ENCODE data around the gene PAX4. TPM values are rescaled to one million over a fixed set of nuclear protein-coding genes. Genes with fewer than 3 reads are reported as not detected.

Gene PAX4
- polyA plus RNA-seq, 1 of the 3 experiments (the other 2 are of a cell fraction) = not detected

GRCh38 chr7:127585044-127585953, 32.6 kb downstream of the PAX4 start, which contains the start of gene GCC1 (continued):
- TF ChIP-seq, protein P1, sequence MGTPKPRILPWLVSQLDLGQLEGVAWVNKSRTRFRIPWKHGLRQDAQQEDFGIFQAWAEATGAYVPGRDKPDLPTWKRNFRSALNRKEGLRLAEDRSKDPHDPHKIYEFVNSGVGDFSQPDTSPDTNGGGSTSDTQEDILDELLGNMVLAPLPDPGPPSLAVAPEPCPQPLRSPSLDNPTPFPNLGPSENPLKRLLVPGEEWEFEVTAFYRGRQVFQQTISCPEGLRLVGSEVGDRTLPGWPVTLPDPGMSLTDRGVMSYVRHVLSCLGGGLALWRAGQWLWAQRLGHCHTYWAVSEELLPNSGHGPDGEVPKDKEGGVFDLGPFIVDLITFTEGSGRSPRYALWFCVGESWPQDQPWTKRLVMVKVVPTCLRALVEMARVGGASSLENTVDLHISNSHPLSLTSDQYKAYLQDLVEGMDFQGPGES (IDR thresholded peaks at IDR 0.05; ENCODE audit: low read depth, low read length) = no peak
- TF ChIP-seq EZH2phosphoT487 (IDR thresholded peaks at IDR 0.05; ENCODE audit: borderline replicate concordance, low read depth) (no peak), RAD21 (IDR thresholded peaks at IDR 0.05; ENCODE audit: low read length) (no peak), RXRA (IDR thresholded peaks at IDR 0.05; ENCODE audit: borderline replicate concordance, low read depth) (no peak), TAF1 (IDR thresholded peaks at IDR 0.05; ENCODE audit: borderline replicate concordance, low read depth, low read length) (peak; percentile 86), ELF1 (IDR thresholded peaks at IDR 0.05) (peak; percentile 96), MXI1 (IDR thresholded peaks at IDR 0.05; ENCODE audit: low read depth, low read length) (peak; percentile 89), RFX5 (IDR thresholded peaks at IDR 0.05; ENCODE audit: low read length) (peak; percentile 76; the same call in 1 of the 2 replicates), FOSL2 (IDR thresholded peaks at IDR 0.05; ENCODE audit: borderline replicate concordance, low read depth) (no peak)
- TF ChIP-seq, protein P2, sequence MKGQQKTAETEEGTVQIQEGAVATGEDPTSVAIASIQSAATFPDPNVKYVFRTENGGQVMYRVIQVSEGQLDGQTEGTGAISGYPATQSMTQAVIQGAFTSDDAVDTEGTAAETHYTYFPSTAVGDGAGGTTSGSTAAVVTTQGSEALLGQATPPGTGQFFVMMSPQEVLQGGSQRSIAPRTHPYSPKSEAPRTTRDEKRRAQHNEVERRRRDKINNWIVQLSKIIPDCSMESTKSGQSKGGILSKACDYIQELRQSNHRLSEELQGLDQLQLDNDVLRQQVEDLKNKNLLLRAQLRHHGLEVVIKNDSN (IDR thresholded peaks at IDR 0.05; ENCODE audit: borderline replicate concordance, low read depth) = no peak
- TF ChIP-seq, protein P3, sequence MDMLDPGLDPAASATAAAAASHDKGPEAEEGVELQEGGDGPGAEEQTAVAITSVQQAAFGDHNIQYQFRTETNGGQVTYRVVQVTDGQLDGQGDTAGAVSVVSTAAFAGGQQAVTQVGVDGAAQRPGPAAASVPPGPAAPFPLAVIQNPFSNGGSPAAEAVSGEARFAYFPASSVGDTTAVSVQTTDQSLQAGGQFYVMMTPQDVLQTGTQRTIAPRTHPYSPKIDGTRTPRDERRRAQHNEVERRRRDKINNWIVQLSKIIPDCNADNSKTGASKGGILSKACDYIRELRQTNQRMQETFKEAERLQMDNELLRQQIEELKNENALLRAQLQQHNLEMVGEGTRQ (IDR thresholded peaks at IDR 0.05; ENCODE audit: borderline replicate concordance, low read depth, low read length) = no peak
- TF ChIP-seq, protein P4, sequence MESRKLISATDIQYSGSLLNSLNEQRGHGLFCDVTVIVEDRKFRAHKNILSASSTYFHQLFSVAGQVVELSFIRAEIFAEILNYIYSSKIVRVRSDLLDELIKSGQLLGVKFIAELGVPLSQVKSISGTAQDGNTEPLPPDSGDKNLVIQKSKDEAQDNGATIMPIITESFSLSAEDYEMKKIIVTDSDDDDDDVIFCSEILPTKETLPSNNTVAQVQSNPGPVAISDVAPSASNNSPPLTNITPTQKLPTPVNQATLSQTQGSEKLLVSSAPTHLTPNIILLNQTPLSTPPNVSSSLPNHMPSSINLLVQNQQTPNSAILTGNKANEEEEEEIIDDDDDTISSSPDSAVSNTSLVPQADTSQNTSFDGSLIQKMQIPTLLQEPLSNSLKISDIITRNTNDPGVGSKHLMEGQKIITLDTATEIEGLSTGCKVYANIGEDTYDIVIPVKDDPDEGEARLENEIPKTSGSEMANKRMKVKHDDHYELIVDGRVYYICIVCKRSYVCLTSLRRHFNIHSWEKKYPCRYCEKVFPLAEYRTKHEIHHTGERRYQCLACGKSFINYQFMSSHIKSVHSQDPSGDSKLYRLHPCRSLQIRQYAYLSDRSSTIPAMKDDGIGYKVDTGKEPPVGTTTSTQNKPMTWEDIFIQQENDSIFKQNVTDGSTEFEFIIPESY (IDR thresholded peaks at IDR 0.05; ENCODE audit: borderline replicate concordance, low read depth) = no peak

- Histone ChIP-seq H3K27me3 (ENCODE audit: insufficient read depth) (no peaks in the 10 kb centered on the region), H3K9me3 (no peaks in the 10 kb centered on the region), H3K4me1 (ENCODE audit: control insufficient read depth in 1 of 2, insufficient read depth in 2 of 2, low read depth in 1 of 2, low read length in 1 of 2) (peaks cover 8 to 57% of the 10 kb centered on the region in 2 experiments; a peak in 3 of 4 replicates), H3F3A (replicated peaks; ENCODE audit: insufficient read depth) (peaks cover 6% of the 10 kb centered on the region), H3K27ac (ENCODE audit: low read depth in 2 of 2, low read length in 1 of 2) (peak overlapping the region in 1 of 2 experiments; percentile 77; a peak in 2 of 4 replicates), H3K36me3 (replicated peaks in 1 of 2; ENCODE audit: control insufficient read depth in 1 of 2, insufficient read depth in 2 of 2, low read length in 1 of 2) (peaks cover 25 to 42% of the 10 kb centered on the region in 2 experiments), H3K79me2 (ENCODE audit: insufficient read depth) (peaks cover 70% of the 10 kb centered on the region), H4K20me1 (ENCODE audit: insufficient read depth) (peaks cover 51% of the 10 kb centered on the region), H3K9ac (peak overlapping the region; percentile 85), H3K4me3 (ENCODE audit: low read depth in 2 of 2, low read length in 1 of 2) (peak overlapping the region; percentile 95 to 100), H2AFZ (ENCODE audit: low read depth) (peak overlapping the region; percentile 95), H3K4me2 (peak overlapping the region; percentile 98), H3K9me2 (no peaks in the 10 kb centered on the region)
- DNase-seq = no peak
- 7% methylated on average over 12 of the region's 12 CpGs for WGBS (ENCODE audit: low lambda C conversion rate)
- CTCF ChIA-PET = interaction anchor here (1.2 to 7.9 kb wide), 3 partner anchors 12 to 623 kb away, joined by 4 to 78 read pairs (median 6); no protein-coding TSS in a partner anchor
- POLR2A ChIA-PET = interaction anchor here (1.9 kb wide), 1 partner anchor 192 kb away, joined by 5 read pairs; the partner anchor contains the start of gene ZNF800
- no peak for TF ChIP-seq RCOR1 (IDR thresholded peaks at IDR 0.05; ENCODE audit: low read length)
- TF ChIP-seq NRF1 (IDR thresholded peaks at IDR 0.05; ENCODE audit: low read depth, low read length) = no peak
- TF ChIP-seq MEF2A (IDR thresholded peaks at IDR 0.05; ENCODE audit: borderline replicate concordance, low read depth) = no peak
- no peak for TF ChIP-seq EP300 (IDR thresholded peaks at IDR 0.05; ENCODE audit: borderline replicate concordance in 1 of 2, low read depth in 1 of 2, low read length in 1 of 2)
- TF ChIP-seq PBX3 (IDR thresholded peaks at IDR 0.05) = no peak
- no peak for TF ChIP-seq RAD21 (IDR thresholded peaks at IDR 0.05; ENCODE audit: low read length)
- no peak for TF ChIP-seq RFX5 (IDR thresholded peaks at IDR 0.05; ENCODE audit: low read length)
- no peak for TF ChIP-seq GATA2 (CRISPR knock-in tag; IDR thresholded peaks at IDR 0.05)
- TF ChIP-seq FOXM1 (IDR thresholded peaks at IDR 0.05; ENCODE audit: low read depth) = no peak
- no peak for TF ChIP-seq TCF12 (IDR thresholded peaks at IDR 0.05)
- no peak for TF ChIP-seq RXRA (IDR thresholded peaks at IDR 0.05; ENCODE audit: borderline replicate concordance, low read depth)
- TF ChIP-seq GABPA (IDR thresholded peaks at IDR 0.05; ENCODE audit: low read depth) = no peak
- no peak for TF ChIP-seq ELF1 (IDR thresholded peaks at IDR 0.05)
- TF ChIP-seq JUND (IDR thresholded peaks at IDR 0.05) = no peak
Measured at GRCh38 chr7:127584648-127585043, 33.3 kb downstream of the PAX4 start.
